IMR-90 (cell line): ENCODE results near the gene TBPL2. TPM values are rescaled to one million over a fixed set of nuclear protein-coding genes. Genes with fewer than 3 reads are reported as not detected.

Experiments used
- ATAC-seq: fragments of 200-7000 bp; cut with Tn5 transposase; 2 replicates; pipeline ENCODE4 v1.9.1; 2020; ENCODE audit warnings: low read depth, mild to moderate bottlenecking, moderate library complexity
- BruUV-seq: library from RNA; stranded (reverse); fragments of 400-500 nt; replicated peaks from 2 replicates; lab custom pipeline; 2021; lab: Mats Ljungman, UMichigan
- CTCF ChIA-PET: fragments of 300-600 bp; formaldehyde crosslinking; extraction: SDS; loops from one replicate; lab custom pipeline; 2021; ENCODE audit warnings: antibody characterized with exemption; lab: Yijun Ruan, JAX
- POLR2A ChIA-PET: fragments of 300-600 bp; sonication (Branson Sonifier 250); formaldehyde crosslinking; loops from one replicate; lab custom pipeline; 2022; ENCODE audit warnings: antibody characterized with exemption; ENCODE audit not compliant: unreplicated experiment; lab: Charles Lee
- DNase-seq: peaks from one replicate; pipeline ENCODE4 v3.0.0; 2013
- H2AFZ ChIP-seq: replicated peaks from 2 replicates; pipeline ENCODE3; 2013; ENCODE audit warnings: low read length, mild to moderate bottlenecking; ENCODE audit not compliant: poor library complexity
- H2AK5ac ChIP-seq: 2 replicates; pipeline ENCODE4 v1.6.1; 2013; ENCODE audit warnings: low read depth, low read length, inconsistent platforms
- H2AK9ac ChIP-seq: replicated peaks from 2 replicates; pipeline ENCODE3; 2013; ENCODE audit warnings: mild to moderate bottlenecking, low read depth, low read length, moderate library complexity; ENCODE audit not compliant: poor library complexity
- H2BK120ac ChIP-seq: 2 replicates; pipeline ENCODE4 v1.6.1; 2013; ENCODE audit warnings: low read depth, low read length, inconsistent platforms
- H2BK15ac ChIP-seq: 3 replicates; pipeline ENCODE4 v1.6.1; 2013; ENCODE audit warnings: low read depth, low read length, inconsistent platforms
- H2BK20ac ChIP-seq: 2 replicates; pipeline ENCODE4 v1.6.1; 2013; ENCODE audit warnings: low read depth, mild to moderate bottlenecking, inconsistent platforms, low read length, moderate library complexity
- H2BK5ac ChIP-seq: 2 replicates; pipeline ENCODE4 v1.6.1; 2013; ENCODE audit warnings: mild to moderate bottlenecking, low read depth, low read length, inconsistent platforms; ENCODE audit not compliant: poor library complexity, severe bottlenecking
- H3K14ac ChIP-seq: replicated peaks from 2 replicates; pipeline ENCODE4 v1.6.1; 2013; ENCODE audit warnings: low read depth, low read length, inconsistent platforms
- H3K18ac ChIP-seq: 2 replicates; pipeline ENCODE4 v1.6.1; 2013; ENCODE audit warnings: low read depth, low read length, control low read depth
- H3K23ac ChIP-seq: 2 replicates; pipeline ENCODE4 v1.6.1; 2013; ENCODE audit warnings: low read depth, low read length, inconsistent platforms
- H3K27ac ChIP-seq: 2 replicates; pipeline ENCODE4 v1.5.1; 2013; ENCODE audit warnings: mild to moderate bottlenecking, control low read depth, low read length; ENCODE audit not compliant: insufficient read depth
- H3K27me3 ChIP-seq: 2 replicates; pipeline ENCODE4 v1.6.1; 2013; ENCODE audit warnings: low read length; ENCODE audit not compliant: control insufficient read depth, insufficient read depth
- H3K36me3 ChIP-seq: 2 replicates; pipeline ENCODE4 v1.6.1; 2013; ENCODE audit warnings: low read length, mixed read lengths; ENCODE audit not compliant: control insufficient read depth, insufficient read depth
- H3K4ac ChIP-seq: 2 replicates; pipeline ENCODE4 v1.6.1; 2013; ENCODE audit warnings: low read depth, low read length, inconsistent platforms
- H3K4me1 ChIP-seq: 2 replicates; pipeline ENCODE4 v1.6.1; 2013; ENCODE audit warnings: low read length, mixed read lengths; ENCODE audit not compliant: control insufficient read depth, insufficient read depth
- H3K4me2 ChIP-seq: 2 replicates; pipeline ENCODE4 v1.6.1; 2013; ENCODE audit warnings: low read depth, mild to moderate bottlenecking, control low read depth, low read length, moderate library complexity
- H3K4me3 ChIP-seq: 2 replicates; pipeline ENCODE4 v1.5.1; 2013; ENCODE audit warnings: low read depth, mild to moderate bottlenecking, control low read depth, low read length, moderate library complexity; ENCODE audit not compliant: insufficient read depth
- H3K56ac ChIP-seq: 2 replicates; pipeline ENCODE4 v1.6.1; 2013; ENCODE audit warnings: low read length, inconsistent platforms; ENCODE audit not compliant: insufficient read depth; ENCODE audit errors: extremely low read depth
- H3K79me1 ChIP-seq, 2 experiments: 2 replicates each; pipeline ENCODE4 v1.6.1; 2013; ENCODE audit warnings: low read length in 2 of 2, inconsistent platforms in 1 of 2, low read depth in 1 of 2
- H3K9ac ChIP-seq: 2 replicates; pipeline ENCODE4 v1.6.1; 2013; ENCODE audit warnings: low read depth, low read length, control low read depth
- H3K9me1 ChIP-seq: 2 replicates; pipeline ENCODE4 v1.6.1; 2013; ENCODE audit warnings: low read length, inconsistent platforms; ENCODE audit not compliant: insufficient read depth
- H3K9me3 ChIP-seq: 2 replicates; pipeline ENCODE4 v1.6.1; 2013; ENCODE audit warnings: low read length; ENCODE audit not compliant: control insufficient read depth, insufficient read depth
- H4K20me1 ChIP-seq: 2 replicates; pipeline ENCODE4 v1.6.1; 2013; ENCODE audit warnings: low read length, inconsistent platforms; ENCODE audit not compliant: insufficient read depth
- H4K5ac ChIP-seq: 2 replicates; pipeline ENCODE4 v1.6.1; 2013; ENCODE audit warnings: mild to moderate bottlenecking, low read depth, low read length, control low read depth
- H4K8ac ChIP-seq, 2 experiments: 2 replicates each; pipeline ENCODE4 v1.6.1; 2013; ENCODE audit warnings: low read depth in 2 of 2, low read length in 2 of 2, control low read depth in 1 of 2, inconsistent platforms in 1 of 2
- H4K91ac ChIP-seq: 2 replicates; pipeline ENCODE4 v1.6.1; 2013; ENCODE audit warnings: low read depth, low read length, inconsistent platforms; ENCODE audit not compliant: insufficient read depth
- CEBPB ChIP-seq: IDR thresholded peaks from 2 replicates; pipeline ENCODE4 v1.6.1; 2012; ENCODE audit warnings: low read depth, low read length, improper control_type of control experiment
- CTCF ChIP-seq: conservative IDR thresholded peaks from 2 replicates; pipeline ENCODE4 v1.5.1; 2012; ENCODE audit warnings: mild to moderate bottlenecking, low read depth, low read length, improper control_type of control experiment
- FOS ChIP-seq: fragments of 150-350 bp; IDR thresholded peaks from 2 replicates; pipeline ENCODE4 v1.6.1; 2016; ENCODE audit warnings: low read depth, low read length
- NFE2L2 ChIP-seq: fragments of 150-350 bp; IDR thresholded peaks from 2 replicates; pipeline ENCODE4 v1.6.1; 2016; ENCODE audit warnings: low read depth, mild to moderate bottlenecking, low read length
- WGBS, 2 experiments: methylation state at CpG; one replicate each; pipeline versions ENCODE4 v1.1.5 to v1.1.7; 2013; ENCODE audit warnings: missing lambda C conversion rate in 2 of 2; ENCODE audit not compliant: insufficient read length in 1 of 2; ENCODE audit errors: extremely low coverage in 2 of 2; 5-methylcytosine and 5-hydroxymethylcytosine counted together
- dilution Hi-C: fragments of 300-500 bp; cut with HindIII; formaldehyde crosslinking; loops from one replicate; pipeline ENCODE4 v1.14.3; 2018; ENCODE audit warnings: low sequenced_read_pairs; ENCODE audit not compliant: unreplicated experiment
- in situ Hi-C: fragments of 300-500 bp; cut with MboI; formaldehyde crosslinking; loops from 3 replicates; pipeline ENCODE4 v1.14.3; 2019; ENCODE audit warnings: low sequenced_read_pairs, inconsistent platforms, mixed read lengths
- intact Hi-C: fragments of 100-400 bp; cut with micrococcal nuclease; formaldehyde crosslinking; loops from 2 replicates; pipeline ENCODE4 v1.10.0; 2022
- microRNA-seq, 2 experiments: library from miRNA; stranded (forward) in 1 of 2; unstranded in 1 of 2; fragments of 10-50 nt in 1 of 2; fragments of <30 nt in 1 of 2; gene quantifications in 1 of 2; microRNA quantifications in 1 of 2; one replicate each; pipeline versions ENCODE3 to v1.1.0; 2013 to 2020; ENCODE audit not compliant: insufficient read depth in 1 of 2, insufficient read length in 1 of 2, unreplicated experiment in 1 of 2
- polyA plus RNA-seq, 3 experiments: library from polyadenylated mRNA; depleted of rRNA; stranded (reverse); fragments of >200 nt; gene quantifications; 2 replicates each; pipeline ENCODE4 v1.2.3, GENCODE V29; 2012; ENCODE audit warnings: low replicate concordance in 1 of 3
- small RNA-seq, 5 experiments: library from RNA; depleted of rRNA; stranded (forward); fragments of <200 nt; gene quantifications; one replicate each; pipeline ENCODE3, GENCODE V24; 2012
- total RNA-seq: library from RNA; depleted of rRNA; stranded (reverse); fragments of >200 nt; gene quantifications from 2 replicates; pipeline ENCODE4 v1.2.3, GENCODE V29; 2012; rRNA removed

TBPL2 gene
- total and polyA plus RNA-seq, 2 of the 4 experiments (the other 2 are of a cell fraction): not detected

GRCh38 chr14:55366271-55366670 lies 74.1 kb downstream of the TBPL2 start:
- Histone ChIP-seq H3K9me3 (no peaks in the 10 kb centered on the region), H2BK20ac (no peak overlapping the region), H2AK9ac (no peak overlapping the region), H3K4me3 (no peak overlapping the region), H4K91ac (no peak overlapping the region), H4K8ac (no peak overlapping the region), H2BK120ac (no peak overlapping the region; the same call in 1 of the 2 replicates), H2AK5ac (no peak overlapping the region), H3K23ac (no peak overlapping the region), H2AFZ (no peak overlapping the region), H3K36me3 (peaks cover 12% of the 10 kb centered on the region; the same call in 1 of the 2 replicates), H3K9ac (no peak overlapping the region), H3K79me1 (peaks cover 0 to 13% of the 10 kb centered on the region in 2 experiments; a peak in 2 of 4 replicates), H3K9me1 (peaks cover 10% of the 10 kb centered on the region), H2BK15ac (no peak overlapping the region), H3K4me2 (peak overlapping the region; percentile 33; the same call in 1 of the 2 replicates), H3K4me1 (peaks cover 12% of the 10 kb centered on the region), H3K56ac (no peak overlapping the region), H3K4ac (no peak overlapping the region), H4K5ac (no peak overlapping the region), H3K18ac (no peak overlapping the region), H2BK5ac (peak overlapping the region; percentile 66), H3K27ac (no peak overlapping the region), H3K14ac (no peak overlapping the region), H4K20me1 (no peaks in the 10 kb centered on the region; the same call in 1 of the 2 replicates), H3K27me3 (no peaks in the 10 kb centered on the region)
- no TSS peak for BruUV-seq
- no peak for TF ChIP-seq CTCF
- TF ChIP-seq FOS: peak; percentile 19; the same call in 1 of the 2 replicates
- TF ChIP-seq NFE2L2: no peak
- TF ChIP-seq CEBPB: peak; percentile 69
- 0% methylated on average over 1 of the region's 3 CpGs; no CpG with 5 or more reads in 1 of the 2 experiments for WGBS, 2 experiments
- dilution Hi-C loops: no loop called here
- DNase-seq (peak; percentile 85), ATAC-seq (peak; percentile 92)
- in situ Hi-C loops: no loop called here
- ChIA-PET POLR2A (no interaction called here), CTCF (interaction anchor here (0.6 to 0.7 kb wide), 2 partner anchors 12 to 37 kb away, joined by 3 read pairs; no protein-coding TSS in a partner anchor)
- intact Hi-C loops: no loop called here

Small RNA genes lying within 50 kb of the gene (microRNA-seq; reads per million reads assigned to microRNA genes)
- gene AL356801.1 (ENCODE audit: insufficient read depth, insufficient read length): not detected

Small RNA genes lying within 50 kb of the gene (small RNA-seq; reads per million reads assigned to genes)
- 0 reads per million in 5 experiments for gene AL356801.1

Other genes with a start within 250 kb of the TBPL2 start
- 19.0 and 40.3 TPM in 2 replicates for gene DLGAP5, start 249.0 kb downstream of the TBPL2 start, total RNA-seq
- 11.3 and 14.9 TPM in 2 replicates for gene DLGAP5, start 249.0 kb downstream of the TBPL2 start, polyA plus RNA-seq (2012; rRNA removed)
- gene FBXO34, start 169.2 kb downstream of the TBPL2 start, total RNA-seq: 27.8 and 35.1 TPM in 2 replicates
- 13.2 and 15.4 TPM in 2 replicates for gene FBXO34, start 169.2 kb downstream of the TBPL2 start, polyA plus RNA-seq (2012; rRNA removed)
- 12.4 and 13.3 TPM in 2 replicates for gene ATG14, start 28.8 kb downstream of the TBPL2 start, total RNA-seq
- gene ATG14, start 28.8 kb downstream of the TBPL2 start, polyA plus RNA-seq (2012; rRNA removed): 3.6 and 5.0 TPM in 2 replicates
- gene KTN1, start 139.6 kb upstream of the TBPL2 start, total RNA-seq: 57.2 and 149 TPM in 2 replicates
- gene KTN1, start 139.6 kb upstream of the TBPL2 start, polyA plus RNA-seq (2012; rRNA removed): 36.9 and 42.1 TPM in 2 replicates